Upper lobe of left lung (tissue), 4 donors: ENCODE data around the gene ADGRV1.

Experiments
- EP300 ChIP-seq, 4 donors: sonication (generic); formaldehyde crosslinking; IDR thresholded peaks; one replicate each; pipeline ENCODE4 v1.5.1; 2017; ENCODE audit warnings: antibody characterized with exemption in 4 of 4, control low read depth in 2 of 4
- POLR2A ChIP-seq, 4 donors: fragments of 450-650 bp; IDR thresholded peaks; one replicate each; pipeline ENCODE4 v1.5.1; 2016 to 2017; ENCODE audit warnings: antibody characterized with exemption in 4 of 4, mild to moderate bottlenecking in 2 of 4
- TF ChIP-seq, protein P1 (sequence below), 6 experiments: fragments of 450-650 bp in 4 of 6; fragments of 200-600 bp in 2 of 6; sonication (generic) in 2 of 6; IDR thresholded peaks; one replicate each; pipeline ENCODE4 v1.5.1; 2016 to 2019; ENCODE audit warnings: antibody characterized with exemption in 6 of 6

DNA sequence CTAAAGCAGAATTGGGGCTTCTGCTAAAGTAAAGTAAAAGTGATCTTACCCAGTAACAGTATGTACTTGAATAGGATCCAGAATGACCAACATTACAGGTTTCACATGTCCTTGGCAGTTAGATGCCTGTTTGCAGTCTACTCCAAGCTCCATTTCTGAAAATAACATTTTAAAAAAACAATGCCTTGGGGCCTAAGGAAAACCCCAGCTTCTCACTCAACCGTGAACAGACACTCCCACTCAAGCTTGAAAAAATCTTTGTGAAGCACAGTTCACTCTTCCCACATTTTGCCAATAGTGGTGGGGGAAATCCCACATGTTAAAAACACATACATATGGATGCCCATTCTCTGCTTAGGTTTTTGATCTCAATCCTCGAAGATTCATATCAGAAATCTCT is 520.4 kb downstream of the ADGRV1 start:
- TF ChIP-seq, protein P1, sequence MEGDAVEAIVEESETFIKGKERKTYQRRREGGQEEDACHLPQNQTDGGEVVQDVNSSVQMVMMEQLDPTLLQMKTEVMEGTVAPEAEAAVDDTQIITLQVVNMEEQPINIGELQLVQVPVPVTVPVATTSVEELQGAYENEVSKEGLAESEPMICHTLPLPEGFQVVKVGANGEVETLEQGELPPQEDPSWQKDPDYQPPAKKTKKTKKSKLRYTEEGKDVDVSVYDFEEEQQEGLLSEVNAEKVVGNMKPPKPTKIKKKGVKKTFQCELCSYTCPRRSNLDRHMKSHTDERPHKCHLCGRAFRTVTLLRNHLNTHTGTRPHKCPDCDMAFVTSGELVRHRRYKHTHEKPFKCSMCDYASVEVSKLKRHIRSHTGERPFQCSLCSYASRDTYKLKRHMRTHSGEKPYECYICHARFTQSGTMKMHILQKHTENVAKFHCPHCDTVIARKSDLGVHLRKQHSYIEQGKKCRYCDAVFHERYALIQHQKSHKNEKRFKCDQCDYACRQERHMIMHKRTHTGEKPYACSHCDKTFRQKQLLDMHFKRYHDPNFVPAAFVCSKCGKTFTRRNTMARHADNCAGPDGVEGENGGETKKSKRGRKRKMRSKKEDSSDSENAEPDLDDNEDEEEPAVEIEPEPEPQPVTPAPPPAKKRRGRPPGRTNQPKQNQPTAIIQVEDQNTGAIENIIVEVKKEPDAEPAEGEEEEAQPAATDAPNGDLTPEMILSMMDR (IDR thresholded peaks at IDR 0.05), result no peak
- TF ChIP-seq POLR2A (IDR thresholded peaks at IDR 0.05) (no peak), EP300 (IDR thresholded peaks at IDR 0.05) (peak in 1 of 4 donors; percentile 55)
